Stimulated activated naive CD8-positive, alpha-beta T cell treated with anti-CD3 and anti-CD28 coated beads, Interleukin-15, amount 100 ng/mL, for 72 hours (primary cell): ENCODE measurements around the gene SERPINH1.

Experiments
- ATAC-seq: fragments of 150-1000 bp; cut with Tn5 transposase; 2 replicates; pipeline ENCODE4 v1.10.0; 2021; ENCODE audit warnings: mild to moderate bottlenecking, moderate library complexity
- DNase-seq, 2 donors: peaks; one replicate each; pipeline ENCODE4 v3.0.0; 2021 to 2022
- H3K27ac Mint-ChIP-seq, 2 donors: one replicate each; pipeline ENCODE4 v1.8.0; 2022; ENCODE audit warnings: mild to moderate bottlenecking in 2 of 2, mixed read lengths in 2 of 2, moderate library complexity in 2 of 2
- H3K27me3 Mint-ChIP-seq: one replicate; pipeline ENCODE4 v1.8.0; 2022; ENCODE audit warnings: mixed read lengths
- H3K4me1 Mint-ChIP-seq: one replicate; pipeline ENCODE4 v1.8.0; 2022; ENCODE audit warnings: mild to moderate bottlenecking, mixed read lengths
- H3K4me3 Mint-ChIP-seq, 2 donors: one replicate each; pipeline ENCODE4 v1.8.0; 2022; ENCODE audit warnings: mild to moderate bottlenecking in 2 of 2, mixed read lengths in 2 of 2, moderate library complexity in 1 of 2
- H3K9me3 Mint-ChIP-seq, 2 donors: one replicate each; pipeline ENCODE4 v1.8.0; 2022; ENCODE audit warnings: mixed read lengths in 2 of 2

The SERPINH1 gene

DNA sequence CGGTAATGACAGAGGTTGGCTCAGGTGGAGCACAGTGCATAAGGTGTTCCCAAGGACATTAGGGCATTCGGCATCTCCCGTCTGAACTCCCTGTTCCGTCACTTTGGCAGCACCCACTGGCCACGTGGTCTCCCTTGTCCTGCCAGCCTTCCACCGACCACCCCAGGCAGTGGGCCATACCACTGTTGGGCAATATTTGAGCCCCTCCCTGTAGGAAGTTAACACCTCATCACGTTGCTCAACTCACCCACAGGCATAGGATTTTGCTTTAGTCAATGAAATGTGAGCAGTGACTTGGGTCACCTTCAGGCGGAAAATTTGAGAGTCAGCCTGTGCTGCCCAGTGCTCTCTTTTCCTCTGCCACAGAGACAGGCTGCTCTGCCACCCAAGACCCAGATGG lies 44.0 kb downstream of the SERPINH1 start:
- H3K27me3 Mint-ChIP-seq, result peaks cover 64% of the 10 kb centered on the region

GRCh38 chr11:75611823-75612222 lies 49.8 kb downstream of the SERPINH1 start:
- no peaks in the 10 kb centered on the region for H3K9me3 Mint-ChIP-seq
- no peaks in the 10 kb centered on the region for H3K4me1 Mint-ChIP-seq
- H3K27me3 Mint-ChIP-seq, result peaks cover 25% of the 10 kb centered on the region
- H3K27ac Mint-ChIP-seq, result no peak overlapping the region
- no peak overlapping the region for H3K4me3 Mint-ChIP-seq
- ATAC-seq (no peak), DNase-seq (no peak)

More for the DNA sequence above, 44.0 kb downstream of the SERPINH1 start:
- Mint-ChIP-seq H3K4me3 (no peak overlapping the region), H3K27ac (no peak overlapping the region), H3K4me1 (no peaks in the 10 kb centered on the region), H3K9me3 (no peaks in the 10 kb centered on the region)
- DNase-seq, result no peak
- ATAC-seq, result no peak

DNA sequence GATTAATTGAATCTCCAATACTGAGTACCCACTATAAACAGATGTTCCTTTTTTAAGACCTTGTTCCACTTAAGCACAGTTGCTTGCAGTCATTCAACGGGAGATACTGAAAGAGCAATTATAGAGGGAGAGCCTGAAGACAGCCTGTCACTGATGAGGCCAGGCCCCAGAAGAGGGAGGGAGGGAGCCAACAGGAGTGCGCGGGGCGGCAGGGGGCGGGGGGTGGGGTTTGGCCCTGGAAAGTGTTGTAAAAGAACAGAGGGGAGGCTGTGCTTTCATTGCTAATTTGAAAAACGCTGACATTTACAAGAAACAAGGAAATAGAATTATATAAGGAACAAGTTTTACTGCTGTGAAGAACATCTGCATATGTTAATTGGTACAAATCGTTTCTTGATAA lies 53.7 kb downstream of the SERPINH1 start:
- Mint-ChIP-seq H3K27me3 (peaks cover 11% of the 10 kb centered on the region), H3K4me3 (no peak overlapping the region), H3K9me3 (peaks cover 0 to 9% of the 10 kb centered on the region in 2 donors), H3K4me1 (no peaks in the 10 kb centered on the region), H3K27ac (no peak overlapping the region)
- ATAC-seq, result no peak
- DNase-seq, result no peak

GRCh38 chr11:75616281-75616680 lies 54.2 kb downstream of the SERPINH1 start:
- no peak overlapping the region for H3K4me3 Mint-ChIP-seq
- peaks cover 0 to 9% of the 10 kb centered on the region in 2 donors for H3K9me3 Mint-ChIP-seq
- peaks cover 7% of the 10 kb centered on the region for H3K27me3 Mint-ChIP-seq

More at GRCh38 chr11:75616281-75616680, 54.2 kb downstream of the SERPINH1 start:
- Mint-ChIP-seq H3K27ac (no peak overlapping the region), H3K4me1 (no peaks in the 10 kb centered on the region)
- ATAC-seq (no peak), DNase-seq (no peak)
